Measurements from ENCODE around the gene TASL. TPM values are rescaled to one million over a fixed set of nuclear protein-coding genes. Genes with fewer than 3 reads are reported as not detected.

The TASL gene
- total RNA-seq, 1 experiment from 2014 or later = not detected

DNA sequence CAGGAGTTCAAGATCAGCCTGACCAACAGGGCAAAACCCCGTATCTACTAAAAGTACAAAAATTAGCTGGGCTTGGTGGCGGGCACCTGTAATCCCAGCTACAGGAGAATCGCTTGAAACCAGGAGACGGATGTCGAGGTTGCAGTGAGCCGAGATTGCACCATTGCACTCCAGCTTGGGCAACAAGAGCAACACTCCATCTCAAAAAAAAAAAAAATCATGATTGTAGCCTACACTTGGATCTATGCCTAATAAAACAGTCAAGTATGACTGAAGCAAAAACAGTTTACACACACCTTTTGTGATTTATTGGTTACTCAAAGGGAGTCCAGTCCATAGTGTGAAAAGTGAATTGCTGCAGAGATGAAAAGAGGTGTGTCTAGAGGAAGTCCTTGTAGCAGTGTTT is 34.7 kb upstream of the TASL start:
- Mint-ChIP-seq H3K27me3 (ENCODE audit: low read depth) (no peaks in the 10 kb centered on the region), H3K36me3 (ENCODE audit: insufficient read depth in 1 of 3, low read depth in 3 of 3) (no peaks in the 10 kb centered on the region)

More for the DNA sequence above, 34.7 kb upstream of the TASL start:
- Histone ChIP-seq H2BK15ac (ENCODE audit: low read depth, low read length) (no peak overlapping the region), H2AK5ac (ENCODE audit: insufficient read length, low read length) (no peak overlapping the region), H3K23ac (ENCODE audit: insufficient read length, low read depth, low read length) (no peak overlapping the region), H2BK5ac (ENCODE audit: insufficient read length, low read length) (no peak overlapping the region), H3K23me2 (ENCODE audit: insufficient read length, low read depth, low read length, poor library complexity, severe bottlenecking) (no peaks in the 10 kb centered on the region), H3K4ac (ENCODE audit: low read depth, low read length) (no peak overlapping the region), H3K14ac (ENCODE audit: insufficient read depth, low read length) (no peak overlapping the region), H3K4me2 (ENCODE audit: insufficient read depth, insufficient read length, low read length) (no peak overlapping the region), H2BK120ac (ENCODE audit: low read depth, low read length, poor library complexity, severe bottlenecking) (no peak overlapping the region), H4K20me1 (ENCODE audit: control insufficient read depth, insufficient read depth, insufficient read length) (no peaks in the 10 kb centered on the region), H2BK12ac (ENCODE audit: insufficient read length, low read depth, low read length) (no peak overlapping the region), H4K91ac (ENCODE audit: insufficient read length, low read depth, low read length) (no peak overlapping the region), H2AFZ (ENCODE audit: low read length) (no peak overlapping the region), H3K9me3 (ENCODE audit: control insufficient read depth, low read depth, low read length) (no peaks in the 10 kb centered on the region), H3K56ac (ENCODE audit: insufficient read length, low read depth, low read length) (no peak overlapping the region), H3K27me3 (ENCODE audit: insufficient read depth, low read length) (no peaks in the 10 kb centered on the region; the same call in 1 of the 2 replicates), H3K9ac (ENCODE audit: extremely low read depth, insufficient read length, low read length) (no peak overlapping the region), H3K4me1 (ENCODE audit: insufficient read depth, low read length) (no peaks in the 10 kb centered on the region), H4K5ac (ENCODE audit: insufficient read length, low read depth, low read length) (no peak overlapping the region), H3T11ph (ENCODE audit: low read length) (no peak overlapping the region), H3K79me2 (ENCODE audit: insufficient read depth, low read length) (no peaks in the 10 kb centered on the region), H2BK20ac (ENCODE audit: low read depth, low read length, poor library complexity, severe bottlenecking) (no peak overlapping the region), H3K27ac (ENCODE audit: insufficient read length, low read depth, low read length) (no peak overlapping the region), H4K8ac (replicated peaks; ENCODE audit: insufficient read length, low read depth, low read length) (no peak overlapping the region), H3K18ac (ENCODE audit: insufficient read length, low read depth, low read length) (no peak overlapping the region), H3K79me1 (ENCODE audit: insufficient read depth, low read depth, low read length, poor library complexity, severe bottlenecking) (no peaks in the 10 kb centered on the region)
- H3K9me3 Mint-ChIP-seq = peaks cover 12 to 35% of the 10 kb centered on the region in 2 experiments; a peak in 4 of 5 replicates
- H3K4me1 Mint-ChIP-seq = peaks cover 6 to 7% of the 10 kb centered on the region in 2 experiments
- TF ChIP-seq, protein P1, sequence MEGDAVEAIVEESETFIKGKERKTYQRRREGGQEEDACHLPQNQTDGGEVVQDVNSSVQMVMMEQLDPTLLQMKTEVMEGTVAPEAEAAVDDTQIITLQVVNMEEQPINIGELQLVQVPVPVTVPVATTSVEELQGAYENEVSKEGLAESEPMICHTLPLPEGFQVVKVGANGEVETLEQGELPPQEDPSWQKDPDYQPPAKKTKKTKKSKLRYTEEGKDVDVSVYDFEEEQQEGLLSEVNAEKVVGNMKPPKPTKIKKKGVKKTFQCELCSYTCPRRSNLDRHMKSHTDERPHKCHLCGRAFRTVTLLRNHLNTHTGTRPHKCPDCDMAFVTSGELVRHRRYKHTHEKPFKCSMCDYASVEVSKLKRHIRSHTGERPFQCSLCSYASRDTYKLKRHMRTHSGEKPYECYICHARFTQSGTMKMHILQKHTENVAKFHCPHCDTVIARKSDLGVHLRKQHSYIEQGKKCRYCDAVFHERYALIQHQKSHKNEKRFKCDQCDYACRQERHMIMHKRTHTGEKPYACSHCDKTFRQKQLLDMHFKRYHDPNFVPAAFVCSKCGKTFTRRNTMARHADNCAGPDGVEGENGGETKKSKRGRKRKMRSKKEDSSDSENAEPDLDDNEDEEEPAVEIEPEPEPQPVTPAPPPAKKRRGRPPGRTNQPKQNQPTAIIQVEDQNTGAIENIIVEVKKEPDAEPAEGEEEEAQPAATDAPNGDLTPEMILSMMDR (conservative IDR thresholded peaks at IDR 0.05) = no peak
- DNase-seq = no peak
- no peak overlapping the region for H3K4me3 Mint-ChIP-seq
- H3K27ac Mint-ChIP-seq = no peak overlapping the region
- WGBS (ENCODE audit: extremely low coverage, insufficient read length, low lambda C conversion rate) = no CpG with 5 or more reads among the region's 6 CpGs
